Endodermal cell (in vitro differentiated cells): ENCODE measurements around the gene CHCHD4. TPM values are rescaled to one million over a fixed set of nuclear protein-coding genes. Genes with fewer than 3 reads are reported as not detected.

Source experiments
- DNase-seq: peaks from one replicate; pipeline ENCODE4 v3.0.0-alpha.2; 2017
- H3K27ac ChIP-seq: 2 replicates; pipeline ENCODE4 v1.5.1; 2013; ENCODE audit warnings: mild to moderate bottlenecking, low read depth, low read length, moderate library complexity
- H3K27me3 ChIP-seq: 2 replicates; pipeline ENCODE4 v1.6.1; 2013; ENCODE audit warnings: mild to moderate bottlenecking, low read length, moderate library complexity; ENCODE audit not compliant: insufficient read depth, control insufficient read depth, poor library complexity, severe bottlenecking
- H3K36me3 ChIP-seq: 2 replicates; pipeline ENCODE4 v1.7.0; 2013; ENCODE audit warnings: mild to moderate bottlenecking, low read length, moderate library complexity; ENCODE audit not compliant: control insufficient read depth, insufficient read depth
- H3K4me1 ChIP-seq: one replicate; pipeline ENCODE4 v1.7.0; 2013; ENCODE audit warnings: low read length; ENCODE audit not compliant: control insufficient read depth, insufficient read depth
- H3K4me3 ChIP-seq: 2 replicates; pipeline ENCODE4 v1.5.1; 2013; ENCODE audit warnings: mild to moderate bottlenecking, low read length, moderate library complexity
- H3K9ac ChIP-seq: 2 replicates; pipeline ENCODE4 v1.6.1; 2013; ENCODE audit warnings: mild to moderate bottlenecking, low read length, moderate library complexity; ENCODE audit not compliant: poor library complexity, severe bottlenecking; ENCODE audit errors: extremely low read depth
- H3K9me3 ChIP-seq: 2 replicates; pipeline ENCODE4 v1.6.1; 2013; ENCODE audit warnings: mild to moderate bottlenecking, low read length, moderate library complexity; ENCODE audit not compliant: control insufficient read depth
- H3K27ac Mint-ChIP-seq: 2 replicates; pipeline ENCODE4 v1.8.0; 2020; ENCODE audit warnings: mixed read lengths
- H3K27me3 Mint-ChIP-seq: 2 replicates; pipeline ENCODE4 v1.8.0; 2021; ENCODE audit warnings: mild to moderate bottlenecking, mixed read lengths; ENCODE audit not compliant: insufficient read depth
- H3K36me3 Mint-ChIP-seq: 2 replicates; pipeline ENCODE4 v1.8.0; 2020; ENCODE audit warnings: low read depth, mixed read lengths
- H3K4me1 Mint-ChIP-seq: 2 replicates; pipeline ENCODE4 v1.8.0; 2020; ENCODE audit warnings: mixed read lengths
- H3K4me3 Mint-ChIP-seq: 2 replicates; pipeline ENCODE4 v1.8.0; 2020; ENCODE audit warnings: mild to moderate bottlenecking, moderate library complexity, mixed read lengths
- H3K9me3 Mint-ChIP-seq: 2 replicates; pipeline ENCODE4 v1.8.0; 2020; ENCODE audit warnings: mild to moderate bottlenecking, mixed read lengths
- CTCF ChIP-seq: fragments of 200-600 bp; sonication (generic); conservative IDR thresholded peaks from 2 replicates; pipeline ENCODE4 v1.5.0; 2021; ENCODE audit warnings: antibody characterized with exemption, mild to moderate bottlenecking
- WGBS, 2 experiments: methylation state at CpG; one replicate each; pipeline versions ENCODE4 v1.1.5 to v1.1.7; 2013; ENCODE audit warnings: missing lambda C conversion rate in 2 of 2, mixed read lengths in 1 of 2; ENCODE audit not compliant: insufficient coverage in 1 of 2, insufficient read length in 1 of 2; 5-methylcytosine and 5-hydroxymethylcytosine counted together
- total RNA-seq, 2 donors: library from RNA; stranded (reverse); fragmentation: NEBNext Ultra II Directional in 1 of 2; extraction: Animal tissue kit (Norgen Biotek cat#: 25700) in 1 of 2; gene quantifications; 2 replicates in 1 of 2; 3 replicates in 1 of 2; pipeline ENCODE4 v1.2.1, GENCODE V29; 2021

Gene CHCHD4
- total RNA-seq, 2 donors from 2014 or later: 16.2 to 20.5 TPM

GRCh38 chr3:14128724-14129123, 4.1 kb upstream of the CHCHD4 start:
- Histone ChIP-seq H3K4me3 (no peak overlapping the region), H3K9ac (no peak overlapping the region), H3K4me1 (peaks cover 4% of the 10 kb centered on the region), H3K36me3 (peaks cover 68% of the 10 kb centered on the region), H3K27me3 (no peaks in the 10 kb centered on the region), H3K9me3 (peaks cover 5% of the 10 kb centered on the region), H3K27ac (no peak overlapping the region)
- 92 to 96% methylated on average over 4 to 5 of the region's 5 CpGs for WGBS, 2 experiments
- DNase-seq: no peak
- H3K27me3 Mint-ChIP-seq: no peaks in the 10 kb centered on the region
- H3K27ac Mint-ChIP-seq: no peak overlapping the region
- TF ChIP-seq CTCF: no peak
- peaks cover 11% of the 10 kb centered on the region for H3K4me1 Mint-ChIP-seq
- no peak overlapping the region for H3K4me3 Mint-ChIP-seq
- H3K9me3 Mint-ChIP-seq: no peaks in the 10 kb centered on the region
- peaks cover 63% of the 10 kb centered on the region for H3K36me3 Mint-ChIP-seq

- H3K36me3 Mint-ChIP-seq: peaks cover 54% of the 10 kb centered on the region
- H3K4me1 Mint-ChIP-seq: peaks cover 19% of the 10 kb centered on the region
- DNase-seq: peak; percentile 26
- TF ChIP-seq CTCF: no peak
- no peaks in the 10 kb centered on the region for H3K27me3 ChIP-seq
- WGBS, 2 experiments: 94 to 99% methylated on average over 12 of the region's 12 CpGs
- no peak overlapping the region for H3K9ac ChIP-seq
- no peak overlapping the region for H3K4me3 Mint-ChIP-seq
- H3K27me3 Mint-ChIP-seq: no peaks in the 10 kb centered on the region
- H3K9me3 Mint-ChIP-seq: no peaks in the 10 kb centered on the region
- H3K4me3 ChIP-seq: no peak overlapping the region
- peaks cover 4% of the 10 kb centered on the region for H3K4me1 ChIP-seq
- peaks cover 63% of the 10 kb centered on the region for H3K36me3 ChIP-seq
- H3K9me3 ChIP-seq: peaks cover 8% of the 10 kb centered on the region
- H3K27ac Mint-ChIP-seq: no peak overlapping the region
- H3K27ac ChIP-seq: no peak overlapping the region
These were observed 3.0 kb upstream of the CHCHD4 start for GRCh38 chr3:14127516-14128161.

- Mint-ChIP-seq H3K27ac (no peak overlapping the region), H3K4me3 (no peak overlapping the region)
- WGBS, 2 experiments: 80 to 89% methylated on average over 1 to 3 of the region's 5 CpGs
These were observed 2.3 kb upstream of the CHCHD4 start for GRCh38 chr3:14126887-14127505.

More at GRCh38 chr3:14126887-14127505, 2.3 kb upstream of the CHCHD4 start:
- Mint-ChIP-seq H3K9me3 (no peaks in the 10 kb centered on the region), H3K4me1 (peaks cover 19% of the 10 kb centered on the region), H3K27me3 (no peaks in the 10 kb centered on the region), H3K36me3 (peaks cover 54% of the 10 kb centered on the region)
- Histone ChIP-seq H3K9ac (no peak overlapping the region), H3K27ac (no peak overlapping the region), H3K4me1 (peaks cover 4% of the 10 kb centered on the region), H3K9me3 (peaks cover 14% of the 10 kb centered on the region), H3K36me3 (peaks cover 63% of the 10 kb centered on the region), H3K4me3 (peak overlapping the region; percentile 92), H3K27me3 (no peaks in the 10 kb centered on the region)
- no peak for TF ChIP-seq CTCF
- peak; percentile 18 for DNase-seq
